Stimulated activated CD4-positive, alpha-beta T cell treated with anti-CD3 and anti-CD28 coated beads, TNF-alpha, amount 100 ng/mL, for 1 hour (primary cell): ENCODE measurements around the gene LRRC42.
"Not testable (repeated sequence)": the region's sequence is repeated elsewhere in the genome, so short reads cannot be mapped to it uniquely, and the experiment has no call there.

Source experiments
- DNase-seq, 3 donors: peaks; one replicate each; pipeline ENCODE4 v3.0.0-alpha.2; 2020; ENCODE audit warnings: low read depth in 3 of 3, low spot score in 1 of 3

LRRC42 gene

DNA sequence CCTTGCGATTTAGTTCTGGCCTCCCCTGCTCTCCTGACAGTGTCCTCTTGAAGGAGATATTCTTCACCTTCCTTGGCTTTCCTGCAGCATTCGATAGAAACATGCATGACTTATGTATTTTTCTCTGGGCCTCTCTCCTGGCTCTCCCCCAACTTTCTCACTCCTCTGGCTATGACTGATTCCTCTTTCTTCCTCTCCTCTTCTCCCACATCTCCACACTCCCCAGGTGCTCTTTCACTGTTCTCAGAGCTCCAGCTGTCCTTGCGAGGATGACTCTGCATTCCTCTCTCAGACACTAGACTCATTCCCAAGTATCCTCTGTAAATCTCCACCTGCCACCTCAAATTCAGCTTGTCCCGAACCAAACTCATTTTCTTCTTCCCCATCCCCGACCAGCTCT is 18.0 kb downstream of the LRRC42 start:
- no peak for DNase-seq

DNA sequence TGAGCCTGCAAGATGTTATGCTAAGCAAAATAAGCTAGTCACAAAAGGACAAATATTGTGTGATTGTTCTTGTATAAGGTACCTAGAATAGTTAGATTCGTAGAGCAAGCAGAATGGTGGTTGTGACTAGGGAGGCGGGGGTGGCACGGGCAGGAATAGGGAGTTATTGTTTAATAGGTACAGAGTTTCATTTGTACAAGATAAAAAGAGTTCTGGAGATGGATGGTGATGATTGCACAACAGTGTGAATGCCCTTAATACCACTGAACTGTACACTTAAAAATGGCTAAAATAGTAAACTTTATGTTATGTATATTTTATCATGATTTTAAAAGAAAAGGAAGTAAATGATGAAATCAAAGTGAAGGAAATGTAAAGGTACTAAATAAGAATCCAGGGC is 20.6 kb downstream of the LRRC42 start:
- no peak for DNase-seq

DNA sequence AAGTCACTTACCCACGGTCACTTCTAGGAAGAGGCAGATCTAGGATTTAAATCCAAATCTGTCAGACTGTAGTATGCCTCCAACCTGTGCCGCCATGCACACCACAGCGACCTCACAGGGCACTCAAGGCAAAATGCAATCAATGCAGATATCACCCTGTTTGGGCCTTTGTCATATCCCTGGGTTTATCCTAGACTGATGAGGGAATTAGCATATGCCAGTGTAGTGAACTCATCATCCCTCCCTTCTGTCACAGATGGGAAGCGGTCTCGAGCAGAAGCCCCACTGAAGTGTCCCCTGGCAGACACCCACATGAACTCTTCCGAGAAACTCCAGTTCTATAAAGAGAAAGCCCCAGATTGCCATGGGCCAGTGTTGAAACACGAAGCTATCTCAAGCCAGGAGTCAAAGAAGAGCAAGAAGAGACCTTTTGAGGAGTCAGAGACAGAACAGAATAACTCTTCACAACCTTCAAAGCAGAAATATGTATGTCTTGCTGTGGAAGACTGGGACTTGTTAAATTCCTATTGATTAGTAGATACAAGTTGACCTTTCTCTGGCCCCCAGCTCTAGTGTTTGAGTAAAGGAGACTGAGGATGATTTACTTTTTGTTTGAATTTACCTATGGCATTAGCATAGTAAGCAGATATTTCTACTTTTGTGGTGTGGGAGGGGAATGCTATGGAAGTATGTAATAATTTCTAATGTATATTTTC is 21.4 kb downstream of the LRRC42 start:
- no peak for DNase-seq

DNA sequence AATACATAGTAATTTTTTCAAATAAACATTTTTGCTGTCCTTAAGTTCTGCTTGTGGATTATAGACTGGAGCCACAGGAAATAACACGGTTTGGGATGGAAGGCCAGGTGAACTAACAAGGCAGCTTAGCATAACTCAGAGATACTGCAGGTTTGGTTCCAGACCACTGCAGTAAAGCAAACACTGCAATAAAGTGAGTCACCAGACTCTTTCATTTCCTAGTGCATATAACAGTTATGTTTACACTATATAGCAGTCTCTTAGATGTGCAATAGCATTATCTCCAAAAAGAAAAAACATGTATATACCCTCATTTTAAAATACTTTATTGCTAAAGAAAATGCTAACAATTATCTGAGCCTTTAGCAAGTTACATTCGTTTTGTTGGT is 22.0 kb downstream of the LRRC42 start:
- DNase-seq: no peak

DNA sequence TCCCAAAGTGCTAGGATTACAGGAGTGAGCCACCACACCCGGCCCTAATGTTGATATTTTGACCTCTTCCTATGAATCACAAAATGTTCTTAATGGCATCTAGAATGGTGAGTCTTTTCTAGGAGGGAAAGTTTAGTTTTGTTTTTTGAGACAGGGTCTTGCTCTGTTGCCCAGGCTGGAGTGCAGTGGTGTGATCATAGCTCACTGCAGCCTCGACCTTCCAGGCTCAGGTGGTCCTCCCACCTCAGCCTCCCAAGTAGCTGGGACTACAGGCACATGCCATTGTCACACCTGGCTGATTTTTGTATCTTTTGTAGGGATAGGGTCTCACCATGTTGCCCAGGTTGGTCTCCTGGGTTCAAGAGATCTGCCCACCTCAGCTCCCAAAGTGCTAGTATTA is 23.2 kb downstream of the LRRC42 start:
- DNase-seq: not testable (repeated sequence)

DNA sequence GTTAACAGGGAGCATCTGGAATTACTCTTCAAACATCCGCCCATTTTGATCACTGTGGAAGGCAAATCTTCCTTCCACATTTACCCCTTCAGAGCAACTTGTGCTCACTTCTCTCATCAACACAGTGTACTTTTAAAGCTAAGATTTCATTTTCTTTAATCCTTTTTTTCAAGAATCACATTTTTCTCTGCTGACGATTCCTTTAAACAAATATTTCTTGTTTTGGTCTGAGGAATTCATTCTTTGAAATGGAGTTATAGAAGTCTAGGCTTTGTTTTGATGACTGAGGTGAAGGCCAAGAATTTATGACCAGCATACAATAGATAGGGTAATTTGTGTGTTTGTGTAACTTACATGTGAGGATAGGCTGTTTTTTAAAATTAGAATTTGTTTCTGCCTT is 25.6 kb downstream of the LRRC42 start:
- DNase-seq: no peak

DNA sequence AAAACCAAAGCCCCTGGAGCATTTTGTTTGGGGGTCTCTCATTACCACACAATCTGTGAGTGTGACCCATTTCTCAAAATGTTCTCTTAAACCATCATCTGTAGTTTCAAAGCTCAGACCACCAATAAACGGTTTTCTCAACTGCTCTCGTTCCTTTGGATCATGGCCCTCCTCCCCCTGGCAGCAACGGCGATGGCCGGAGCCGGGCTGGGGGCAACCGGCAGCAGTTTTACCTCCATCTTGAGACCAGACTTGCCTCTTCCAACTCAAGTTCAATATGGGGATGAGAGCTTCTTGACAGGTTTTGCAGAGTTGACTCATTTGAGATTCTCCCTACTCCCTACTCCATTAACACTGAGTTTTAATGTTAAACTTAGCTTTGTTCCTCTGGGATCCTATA is 29.7 kb downstream of the LRRC42 start:
- DNase-seq: no peak

DNA sequence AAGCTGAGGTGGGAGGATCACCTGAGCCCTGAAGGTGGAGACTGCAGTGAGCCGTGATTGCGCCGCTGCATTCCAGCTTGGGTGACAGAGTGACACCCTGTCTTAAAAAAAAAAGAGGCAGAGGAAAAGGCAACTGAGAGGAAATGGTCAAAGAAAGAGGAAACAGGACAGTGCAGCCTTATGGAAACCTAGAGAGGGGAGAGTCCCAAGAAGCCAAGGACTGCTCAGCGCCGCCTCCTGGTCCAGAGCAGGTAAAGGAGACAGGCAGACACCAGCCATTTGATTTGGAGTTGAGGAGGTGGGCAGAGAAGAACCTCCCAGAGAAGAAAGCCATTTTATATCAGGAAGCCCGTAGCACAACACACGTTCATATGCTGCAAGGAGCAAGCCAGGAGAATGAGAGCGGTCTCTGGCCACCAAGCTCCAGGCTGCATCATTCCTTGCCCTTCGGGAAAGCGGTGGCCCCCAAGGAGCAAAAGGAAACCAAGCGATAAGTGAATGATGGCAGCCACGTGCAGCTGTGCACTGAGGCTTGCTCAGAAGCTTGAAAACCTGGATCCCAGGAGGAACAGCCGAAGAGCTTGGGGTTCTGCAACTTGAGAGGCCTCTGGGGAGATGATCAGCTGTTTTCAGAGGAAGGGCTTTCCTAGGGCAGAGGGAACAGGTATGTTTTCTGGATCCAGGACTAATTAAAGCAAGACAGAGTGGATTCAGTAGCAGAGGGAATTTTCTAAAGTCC is 33.7 kb downstream of the LRRC42 start:
- no peak for DNase-seq

DNA sequence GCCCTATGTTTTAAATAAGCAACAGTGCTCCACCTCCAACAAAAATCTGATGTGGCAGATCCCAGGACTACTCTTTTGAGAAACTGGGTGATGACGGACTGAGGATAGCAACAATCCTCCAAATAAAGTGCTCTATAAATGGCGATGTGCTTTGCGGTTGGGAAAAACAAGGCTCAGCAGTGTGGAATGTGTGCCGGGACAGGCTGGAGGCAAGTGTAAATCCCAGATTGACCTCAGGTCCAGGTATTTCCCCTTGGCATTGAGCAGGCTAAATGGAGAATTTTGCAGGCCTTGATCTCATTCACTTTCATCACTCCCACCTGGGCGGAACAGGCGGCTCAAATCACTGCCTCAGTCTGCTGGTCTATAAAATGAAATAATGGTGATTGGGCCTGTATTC is 35.1 kb downstream of the LRRC42 start:
- DNase-seq: no peak

DNA sequence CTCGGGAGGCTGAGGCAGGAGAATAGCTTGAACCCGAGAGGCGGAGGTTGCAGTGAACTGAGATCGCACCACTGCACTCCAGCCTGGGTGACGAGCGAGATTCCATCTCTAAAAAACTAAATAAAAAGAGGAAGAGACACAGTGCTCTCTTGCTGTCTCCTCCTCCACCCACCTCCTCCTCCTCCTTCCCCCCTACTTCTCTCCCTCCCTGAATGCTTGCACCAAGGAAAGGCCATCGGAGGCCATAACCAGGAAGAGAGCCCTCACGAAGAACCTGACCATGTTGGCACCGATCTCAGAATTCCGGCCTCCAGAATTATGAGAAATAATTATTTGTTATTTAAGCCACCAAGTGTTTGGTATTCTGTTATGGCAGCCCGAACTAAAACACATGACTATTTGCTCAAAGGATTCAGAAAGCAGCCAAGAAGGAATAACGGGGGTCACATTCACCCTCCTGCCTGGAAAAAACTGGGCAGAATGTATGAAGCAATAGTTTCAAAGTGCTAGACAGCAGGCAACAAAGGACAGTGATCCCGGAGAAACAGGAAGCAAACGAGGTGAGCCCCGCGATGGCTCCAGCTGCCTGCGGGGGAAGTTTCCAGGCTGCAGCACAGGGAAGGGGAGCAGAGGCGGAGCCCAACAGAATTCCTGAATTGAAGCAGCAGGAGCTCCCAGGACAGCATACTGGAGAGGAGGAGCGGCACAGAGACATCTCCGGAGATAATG is 36.0 kb downstream of the LRRC42 start:
- DNase-seq: no peak

DNA sequence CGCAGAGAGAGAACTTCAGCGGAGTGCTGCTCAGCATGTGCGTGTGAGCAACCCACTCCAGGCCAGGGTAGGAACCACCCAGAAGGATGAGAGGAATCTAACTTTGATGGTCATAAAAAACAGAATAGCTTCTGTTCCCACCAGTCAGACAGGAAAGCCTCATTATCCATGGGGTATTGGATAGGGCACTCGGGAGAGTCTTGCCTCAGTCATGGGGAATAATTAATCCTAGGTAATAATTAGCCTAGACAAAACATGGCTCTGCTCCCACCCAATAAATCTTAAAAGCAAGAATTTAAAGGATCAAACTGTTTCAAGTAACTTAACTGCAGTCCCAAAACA is 36.6 kb downstream of the LRRC42 start:
- no peak for DNase-seq

DNA sequence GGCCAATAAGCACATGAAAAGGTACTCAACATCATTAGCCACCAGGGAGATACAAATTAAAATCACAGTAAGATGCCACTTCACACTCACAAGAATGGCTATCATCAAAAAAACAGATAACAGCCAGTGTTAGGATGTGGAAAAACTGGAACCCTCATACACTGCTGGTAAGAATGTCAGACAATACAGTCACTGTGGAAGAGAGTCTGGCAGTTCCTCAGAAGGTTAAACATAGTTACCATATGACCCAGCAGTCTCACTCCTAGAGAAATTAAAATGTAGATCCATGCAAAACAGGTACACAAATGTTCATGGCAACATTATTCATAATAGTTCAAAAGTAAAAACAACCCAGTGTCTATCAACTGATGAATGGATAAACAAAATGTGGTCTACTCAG is 38.6 kb downstream of the LRRC42 start:
- DNase-seq: no peak

DNA sequence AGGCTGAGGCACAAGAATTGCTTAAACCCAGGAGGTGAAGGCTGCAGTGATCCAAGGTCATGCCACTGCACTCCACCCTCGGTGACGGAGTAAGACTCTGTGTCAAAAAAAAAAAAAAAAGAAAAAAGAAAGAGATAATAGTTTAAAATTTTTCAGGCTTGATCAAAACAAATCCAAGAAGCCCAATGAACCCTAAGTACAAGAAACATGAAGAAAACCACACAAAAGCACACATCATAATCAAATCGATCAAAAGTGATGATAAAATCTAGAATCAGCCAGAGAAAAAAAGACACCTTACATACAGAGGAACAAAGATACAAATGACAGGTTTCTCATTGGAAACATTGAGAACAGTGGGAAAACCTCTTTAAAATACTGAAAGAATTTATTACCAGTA is 40.3 kb downstream of the LRRC42 start:
- DNase-seq: no peak

DNA sequence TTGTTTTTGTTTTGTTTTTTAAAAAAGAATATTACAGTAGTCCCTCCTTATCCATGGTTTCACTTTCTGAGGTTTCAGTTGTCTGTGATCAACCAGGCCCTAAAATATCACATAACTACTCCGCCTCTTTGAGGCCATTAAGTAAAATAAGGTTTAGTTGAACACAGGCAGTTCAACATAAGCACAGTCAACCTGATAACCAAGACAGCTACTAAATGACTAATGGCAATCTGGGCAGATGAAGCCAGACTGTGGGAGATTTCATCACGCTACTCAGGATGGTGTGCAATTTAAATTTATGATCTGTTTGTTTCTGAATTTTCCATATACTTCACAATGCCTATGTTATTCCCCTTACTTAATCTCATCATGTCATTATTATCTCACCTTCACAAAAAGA is 41.7 kb downstream of the LRRC42 start:
- no peak for DNase-seq

DNA sequence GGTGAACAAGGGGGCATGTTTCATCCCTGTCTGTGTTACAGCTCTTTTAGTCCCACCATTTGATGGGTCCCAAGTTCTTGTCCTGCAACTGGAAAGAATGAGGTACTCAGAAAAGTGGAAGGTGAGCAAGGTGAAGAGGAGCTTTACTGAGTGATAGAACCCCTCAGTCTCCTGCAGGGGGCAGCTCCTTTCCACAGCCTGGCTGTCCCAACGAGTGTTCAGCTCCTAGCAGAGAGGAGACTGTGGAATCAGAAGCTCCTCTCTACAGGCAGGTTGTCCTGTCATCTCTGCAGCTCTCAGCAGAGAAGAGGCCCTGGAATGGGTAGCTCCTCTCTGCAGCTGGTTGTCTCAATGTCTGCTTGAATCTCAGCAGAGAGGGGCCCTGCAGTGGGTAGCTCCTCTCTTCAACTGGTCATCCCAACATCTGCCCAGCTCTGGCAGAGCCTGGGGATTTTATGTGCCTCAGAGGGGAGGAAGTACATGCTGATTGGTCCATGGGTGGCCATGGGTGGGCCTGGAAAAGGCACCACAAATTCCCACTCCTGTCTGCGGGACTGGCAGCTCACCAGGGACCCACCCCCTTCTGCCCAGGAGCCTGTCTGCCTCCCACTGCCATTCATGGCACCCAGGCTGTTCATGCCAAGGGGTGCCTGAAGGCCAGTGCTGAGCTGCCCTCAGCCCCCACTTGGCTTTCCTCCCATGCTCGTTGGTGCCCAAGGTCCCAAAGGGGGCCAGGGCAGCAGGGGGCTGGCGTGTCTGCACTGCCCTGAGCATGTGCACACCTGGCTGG is 46.1 kb downstream of the LRRC42 start:
- DNase-seq: no peak

DNA sequence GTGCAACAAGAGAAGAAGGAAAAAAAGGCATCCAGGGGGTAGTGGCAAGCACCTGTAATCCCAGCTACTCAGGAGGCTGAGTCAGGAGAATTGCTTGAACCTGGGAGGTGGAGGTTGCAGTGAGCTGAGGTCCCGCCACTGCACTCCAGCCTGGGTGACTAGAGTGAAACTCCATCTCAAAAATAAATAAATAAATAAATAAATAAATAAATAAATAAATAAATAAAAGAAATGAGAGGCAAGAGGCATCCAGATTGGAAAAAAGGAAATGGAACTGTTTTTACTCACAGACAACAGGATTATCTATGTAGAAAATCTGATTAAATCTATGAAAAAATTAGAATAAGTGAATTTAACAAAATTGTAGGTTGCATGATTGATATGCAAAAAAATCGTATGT is 48.4 kb downstream of the LRRC42 start:
- not testable (repeated sequence) for DNase-seq

DNA sequence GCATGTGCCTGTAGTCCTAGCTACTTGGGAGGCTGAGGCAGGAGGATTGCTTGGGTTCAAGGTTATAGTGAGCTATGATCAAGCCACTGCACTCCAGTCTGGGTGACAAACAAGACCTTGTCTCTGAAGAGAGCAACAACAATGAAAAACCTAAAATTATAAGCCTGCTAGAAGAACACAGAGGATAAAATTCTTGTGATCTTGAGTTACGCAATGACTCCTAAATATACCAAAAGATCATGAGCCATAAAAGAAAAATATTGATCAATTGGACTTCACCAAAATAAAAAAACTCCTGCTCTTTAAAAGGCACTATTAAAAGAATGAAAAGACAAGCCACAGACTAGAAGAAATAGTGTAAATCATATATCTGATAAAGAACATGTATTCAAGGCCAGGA is 49.5 kb downstream of the LRRC42 start:
- no peak for DNase-seq

DNA sequence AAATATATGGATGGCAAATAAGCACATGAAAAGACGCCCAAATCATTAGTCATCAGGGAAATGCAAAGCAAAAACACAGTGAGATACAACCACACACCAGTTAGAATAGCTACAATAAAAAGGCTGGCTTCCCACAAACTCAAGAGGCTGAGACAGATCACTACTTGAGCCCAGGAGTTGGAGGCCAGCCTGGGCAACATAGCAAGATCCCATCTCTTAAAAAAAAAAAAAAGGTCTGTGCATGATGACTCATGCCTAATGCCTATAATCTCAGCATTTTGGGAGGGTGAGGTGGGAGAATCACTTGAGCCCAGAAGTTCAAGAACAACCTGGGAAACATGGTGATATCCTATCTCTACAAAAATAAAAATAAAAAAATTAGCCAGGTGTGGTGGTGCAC is 52.1 kb downstream of the LRRC42 start:
- no peak for DNase-seq

DNA sequence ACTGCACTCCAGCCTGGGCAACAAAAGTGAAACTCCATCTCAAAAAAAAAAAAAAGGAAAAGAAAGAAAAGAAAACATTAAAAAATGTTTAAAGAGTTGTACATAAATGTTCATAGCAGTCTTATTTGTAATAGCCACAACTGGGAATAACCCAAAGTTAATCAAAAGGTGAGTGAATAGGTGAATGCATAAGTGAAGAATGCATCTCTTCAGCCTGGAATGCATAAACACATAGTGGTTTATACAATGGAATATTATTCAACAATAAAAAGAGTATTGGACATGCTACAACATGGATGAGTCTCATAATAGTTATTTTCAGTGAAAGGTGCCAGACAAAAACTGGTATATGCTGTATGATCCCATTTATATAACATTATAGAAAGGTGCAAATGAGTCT is 53.8 kb downstream of the LRRC42 start:
- DNase-seq: no peak

DNA sequence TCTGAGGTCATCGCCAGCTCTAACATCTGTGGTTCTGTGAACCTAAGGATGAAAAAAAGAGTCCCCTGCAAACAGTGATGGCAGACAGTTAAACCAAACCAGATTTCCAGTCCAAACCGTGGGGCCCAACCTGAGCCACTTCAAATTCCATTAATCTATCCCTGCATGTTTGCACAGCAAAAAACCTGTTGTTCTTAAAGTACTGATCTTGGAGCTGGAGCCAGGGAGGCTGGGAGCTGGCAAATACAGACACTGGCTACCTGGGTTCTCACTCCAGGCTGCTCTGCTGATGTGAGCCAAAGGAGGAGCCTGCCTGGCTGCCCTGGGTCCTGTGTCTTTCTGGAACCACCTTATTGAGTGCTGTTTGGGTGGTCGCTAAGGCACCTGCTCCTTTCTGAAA is 55.4 kb downstream of the LRRC42 start:
- DNase-seq: no peak

DNA sequence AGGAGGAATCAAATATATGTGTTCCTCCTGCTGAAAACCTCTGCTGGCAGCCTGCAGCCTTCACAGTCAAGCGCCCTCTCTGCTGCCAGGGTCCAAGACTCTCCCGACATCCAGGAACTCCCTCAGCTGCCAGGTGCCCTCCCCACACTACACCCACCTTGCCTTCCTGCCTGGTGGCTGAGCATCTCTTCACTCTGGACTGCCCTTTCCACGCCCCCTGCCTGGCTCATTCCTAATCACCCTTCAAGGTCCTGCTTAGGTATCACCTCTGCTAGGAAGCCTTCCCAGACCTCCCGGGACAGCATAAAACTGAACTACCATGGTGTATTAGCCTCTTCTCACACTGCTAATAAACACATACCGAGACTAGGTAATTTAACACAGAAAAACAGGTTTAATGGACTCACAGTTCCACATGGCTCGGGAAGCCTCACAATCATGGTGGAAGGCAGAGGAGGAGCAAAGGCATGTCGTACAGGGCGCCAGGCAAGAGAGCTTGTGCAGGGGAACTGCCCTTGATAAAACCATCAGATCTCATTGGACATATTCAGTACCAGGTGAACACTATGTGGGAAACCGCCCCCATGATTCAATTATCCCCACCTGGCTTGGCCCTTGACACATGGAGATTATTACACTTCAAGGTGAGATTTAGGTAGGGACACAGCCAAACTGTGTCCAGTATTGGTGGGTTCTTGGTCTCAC is 56.5 kb downstream of the LRRC42 start:
- no peak for DNase-seq
